Colonic mucosa (tissue), 4 donors: ENCODE measurements around the gene DDOST. TPM values are rescaled to one million over a fixed set of nuclear protein-coding genes. Genes with fewer than 3 reads are reported as not detected.

ENCODE experiments used
- DNase-seq: peaks from one replicate; pipeline ENCODE4 v3.0.0-alpha.2; 2020
- H3K27ac ChIP-seq: fragments of 200-600 bp; one replicate; pipeline ENCODE4 v1.8.0; 2021
- H3K27me3 ChIP-seq: fragments of 200-600 bp; one replicate; pipeline ENCODE4 v1.8.0; 2021
- H3K36me3 ChIP-seq: fragments of 200-600 bp; one replicate; pipeline ENCODE4 v1.8.0; 2021
- H3K4me1 ChIP-seq: fragments of 200-600 bp; one replicate; pipeline ENCODE4 v1.8.0; 2021; ENCODE audit warnings: mild to moderate bottlenecking
- H3K4me3 ChIP-seq: fragments of 200-600 bp; one replicate; pipeline ENCODE4 v1.8.0; 2021
- H3K9ac ChIP-seq, 2 donors: one replicate each; pipeline ENCODE4 v1.7.0; 2013; ENCODE audit warnings: control low read depth in 2 of 2, low read depth in 2 of 2, low read length in 2 of 2
- H3K9me3 ChIP-seq: fragments of 200-600 bp; one replicate; pipeline ENCODE4 v1.8.0; 2021
- CTCF ChIP-seq: fragments of 200-600 bp; IDR thresholded peaks from one replicate; pipeline ENCODE4 v1.8.0; 2022; ENCODE audit warnings: antibody characterized with exemption, mild to moderate bottlenecking
- intact Hi-C: fragments of 100-400 bp; cut with DNase I; formaldehyde crosslinking; loops from one replicate; pipeline ENCODE4 v1.14.1; 2022
- total RNA-seq, 2 donors: library from RNA; stranded (reverse); fragmentation: NEBNext Ultra II Directional in 1 of 2; extraction: Animal tissue kit (Norgen Biotek cat#: 25700) in 1 of 2; gene quantifications; one replicate each; pipeline ENCODE4 v1.2.1, GENCODE V29; 2021
- donor health status: healthy.
- donor health status: DM: no; HTN: no; CAD: no.
- donor health status: DM: no; HTN: no; CAD: no.

The DDOST gene
- total RNA-seq, 2 donors from 2014 or later = 233 to 364 TPM

- Histone ChIP-seq H3K36me3 (no peaks in the 10 kb centered on the region), H3K9ac (no peak overlapping the region), H3K27ac (no peak overlapping the region), H3K9me3 (no peaks in the 10 kb centered on the region), H3K27me3 (no peaks in the 10 kb centered on the region), H3K4me1 (no peaks in the 10 kb centered on the region), H3K4me3 (no peak overlapping the region)
- no peak for TF ChIP-seq CTCF
- intact Hi-C loops = no loop called here
- no peak for DNase-seq
These were observed 45.7 kb upstream of the DDOST start for GRCh38 chr1:20706841-20707240.

- Histone ChIP-seq H3K27ac (no peak overlapping the region), H3K36me3 (no peaks in the 10 kb centered on the region), H3K4me3 (no peak overlapping the region), H3K9me3 (no peaks in the 10 kb centered on the region), H3K27me3 (no peaks in the 10 kb centered on the region), H3K9ac (no peak overlapping the region), H3K4me1 (no peaks in the 10 kb centered on the region)
- intact Hi-C loops = no loop called here
- TF ChIP-seq CTCF = no peak
- no peak for DNase-seq
These were observed 44.1 kb upstream of the DDOST start for GRCh38 chr1:20705203-20705755.

- Histone ChIP-seq H3K4me3 (no peak overlapping the region), H3K9ac (no peak overlapping the region), H3K4me1 (no peaks in the 10 kb centered on the region), H3K27ac (no peak overlapping the region), H3K27me3 (no peaks in the 10 kb centered on the region), H3K36me3 (no peaks in the 10 kb centered on the region), H3K9me3 (no peaks in the 10 kb centered on the region)
- no peak for TF ChIP-seq CTCF
- intact Hi-C loops = no loop called here
- DNase-seq = no peak
These were observed 43.4 kb upstream of the DDOST start for GRCh38 chr1:20704390-20705202.

GRCh38 chr1:20703124-20703756 lies 42.1 kb upstream of the DDOST start:
- no peaks in the 10 kb centered on the region for H3K27me3 ChIP-seq
- DNase-seq = no peak
- no peaks in the 10 kb centered on the region for H3K36me3 ChIP-seq
- H3K4me1 ChIP-seq = no peaks in the 10 kb centered on the region
- intact Hi-C loops = no loop called here
- no peak overlapping the region for H3K27ac ChIP-seq
- no peak overlapping the region for H3K4me3 ChIP-seq
- H3K9me3 ChIP-seq = no peaks in the 10 kb centered on the region
- no peak for TF ChIP-seq CTCF
- H3K9ac ChIP-seq = no peak overlapping the region

GRCh38 chr1:20702416-20702815 lies 41.2 kb upstream of the DDOST start:
- H3K36me3 ChIP-seq = no peaks in the 10 kb centered on the region
- no peaks in the 10 kb centered on the region for H3K27me3 ChIP-seq
- H3K9ac ChIP-seq = no peak overlapping the region
- no peaks in the 10 kb centered on the region for H3K9me3 ChIP-seq
- no peak overlapping the region for H3K27ac ChIP-seq
- H3K4me3 ChIP-seq = no peak overlapping the region
- no peak for TF ChIP-seq CTCF
- DNase-seq = no peak
- intact Hi-C loops = no loop called here
- H3K4me1 ChIP-seq = no peaks in the 10 kb centered on the region
